ENCODE results near the gene CXCL5. TPM values are rescaled to one million over a fixed set of nuclear protein-coding genes. Genes with fewer than 3 reads are reported as not detected.
"Not testable (repeated sequence)": the region's sequence is repeated elsewhere in the genome, so short reads cannot be mapped to it uniquely, and the experiment has no call there.

CXCL5 gene
- total and polyA plus RNA-seq, 2 experiments from 2014 or later = 7.5 to 7.6 TPM

DNA sequence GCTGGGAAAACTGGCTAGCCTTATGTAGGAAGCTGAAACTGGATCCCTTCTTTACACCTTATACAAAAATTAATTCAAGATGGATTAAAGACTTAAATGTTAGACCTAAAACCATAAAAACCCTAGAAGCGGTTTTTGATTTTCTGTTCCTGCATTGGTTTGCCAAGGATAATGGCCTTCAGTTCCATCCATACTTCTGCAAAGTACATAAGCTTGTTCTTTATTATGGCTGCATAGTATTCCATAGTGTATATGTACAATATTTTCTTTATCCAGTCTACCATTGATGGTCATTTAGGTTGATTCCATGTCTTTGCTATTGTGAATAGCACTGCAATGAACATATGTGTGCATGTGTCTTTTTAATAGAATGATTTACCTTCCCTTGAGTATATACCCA lies 39.4 kb downstream of the CXCL5 start:
- not testable (repeated sequence) for H3K36me3 ChIP-seq (ENCODE audit: insufficient read depth); H3F3A ChIP-seq (replicated peaks; ENCODE audit: low read depth); H3K4me2 ChIP-seq; H4K20me1 ChIP-seq (replicated peaks; ENCODE audit: insufficient read depth); H3K27ac ChIP-seq (ENCODE audit: low read depth); H3K9me2 ChIP-seq (ENCODE audit: insufficient read depth); H3K27ac Mint-ChIP-seq; H3K27me3 ChIP-seq (ENCODE audit: insufficient read depth); H3K4me1 ChIP-seq (ENCODE audit: insufficient read depth); H3K27me3 Mint-ChIP-seq (ENCODE audit: insufficient read depth, low read depth, poor library complexity); H3K79me2 ChIP-seq (replicated peaks; ENCODE audit: insufficient read depth); ATAC-seq; H3K4me3 ChIP-seq; DNase-seq (ENCODE audit: low spot score); H2AFZ ChIP-seq; H3K4me3 Mint-ChIP-seq; H3K4me1 Mint-ChIP-seq
- peaks cover 74% of the 10 kb centered on the region for H3K9me3 Mint-ChIP-seq
- peaks cover 59% of the 10 kb centered on the region for H3K36me3 Mint-ChIP-seq (ENCODE audit: low read depth)

DNA sequence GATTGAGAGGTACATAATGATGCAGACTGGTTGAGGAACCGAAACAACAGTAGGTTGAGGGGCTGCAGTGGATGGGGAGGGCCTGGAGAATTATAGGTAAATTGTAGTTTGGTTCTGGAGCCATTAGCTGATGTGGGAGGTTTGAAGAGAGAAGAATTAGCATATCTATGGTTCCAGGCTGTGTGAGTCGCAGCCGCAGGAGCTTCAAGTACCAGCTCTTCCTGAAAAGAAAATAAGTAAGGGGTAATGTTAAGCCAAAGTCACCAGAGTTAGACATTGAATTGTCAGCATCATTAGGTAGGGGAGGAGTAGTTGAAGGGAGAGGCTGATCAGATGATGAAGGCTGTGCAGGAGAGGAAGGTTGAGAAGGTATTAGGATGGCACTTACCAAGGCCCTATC lies 46.1 kb downstream of the CXCL5 start:
- Histone ChIP-seq H3K36me3 (ENCODE audit: insufficient read depth) (no peaks in the 10 kb centered on the region), H3F3A (replicated peaks; ENCODE audit: low read depth) (no peaks in the 10 kb centered on the region), H4K20me1 (replicated peaks; ENCODE audit: insufficient read depth) (no peaks in the 10 kb centered on the region), H3K4me2 (peak overlapping the region; percentile 25; the same call in 1 of the 2 replicates), H3K27ac (ENCODE audit: low read depth) (no peak overlapping the region), H3K9me2 (ENCODE audit: insufficient read depth) (no peaks in the 10 kb centered on the region), H3K79me2 (replicated peaks; ENCODE audit: insufficient read depth) (no peaks in the 10 kb centered on the region), H2AFZ (no peak overlapping the region), H3K4me3 (no peak overlapping the region), H3K27me3 (ENCODE audit: insufficient read depth) (peaks cover 28% of the 10 kb centered on the region), H3K4me1 (ENCODE audit: insufficient read depth) (peaks cover 39% of the 10 kb centered on the region)
- H3K4me1 Mint-ChIP-seq = peaks cover 47% of the 10 kb centered on the region
- peak; percentile 73 for ATAC-seq
- no peak overlapping the region for H3K27ac Mint-ChIP-seq
- peak; percentile 31 for DNase-seq (ENCODE audit: low spot score)
- H3K9me3 Mint-ChIP-seq = peaks cover 21% of the 10 kb centered on the region
- H3K4me3 Mint-ChIP-seq = no peak overlapping the region
- H3K27me3 Mint-ChIP-seq (ENCODE audit: insufficient read depth, low read depth, poor library complexity) = peaks cover 8% of the 10 kb centered on the region
- peaks cover 10% of the 10 kb centered on the region; the same call in 2 of the 3 replicates for H3K36me3 Mint-ChIP-seq (ENCODE audit: low read depth)
- TF ChIP-seq STAT1 (IDR thresholded peaks at IDR 0.05; ENCODE audit: unreplicated experiment) (no peak), ZNF331 (CRISPR knock-in tag; IDR thresholded peaks at IDR 0.05; ENCODE audit: low read depth) (no peak), EZH2 (IDR thresholded peaks at IDR 0.05; ENCODE audit: low read depth, unreplicated experiment) (no peak), EZH2phosphoT487 (IDR thresholded peaks at IDR 0.05; ENCODE audit: unreplicated experiment) (no peak), NANOG (IDR thresholded peaks at IDR 0.05; ENCODE audit: borderline replicate concordance) (no peak), ZNF114 (CRISPR knock-in tag; IDR thresholded peaks at IDR 0.05) (no peak), CREB1 (CRISPR knock-in tag; IDR thresholded peaks at IDR 0.05; ENCODE audit: low read depth) (no peak), JUNB (IDR thresholded peaks at IDR 0.05; ENCODE audit: unreplicated experiment) (no peak), POLR2AphosphoS5 (IDR thresholded peaks at IDR 0.05; ENCODE audit: low read depth) (no peak)
- TF ChIP-seq, protein P1, sequence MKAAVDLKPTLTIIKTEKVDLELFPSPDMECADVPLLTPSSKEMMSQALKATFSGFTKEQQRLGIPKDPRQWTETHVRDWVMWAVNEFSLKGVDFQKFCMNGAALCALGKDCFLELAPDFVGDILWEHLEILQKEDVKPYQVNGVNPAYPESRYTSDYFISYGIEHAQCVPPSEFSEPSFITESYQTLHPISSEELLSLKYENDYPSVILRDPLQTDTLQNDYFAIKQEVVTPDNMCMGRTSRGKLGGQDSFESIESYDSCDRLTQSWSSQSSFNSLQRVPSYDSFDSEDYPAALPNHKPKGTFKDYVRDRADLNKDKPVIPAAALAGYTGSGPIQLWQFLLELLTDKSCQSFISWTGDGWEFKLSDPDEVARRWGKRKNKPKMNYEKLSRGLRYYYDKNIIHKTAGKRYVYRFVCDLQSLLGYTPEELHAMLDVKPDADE (IDR thresholded peaks at IDR 0.05) = no peak
- TF ChIP-seq, protein P2, sequence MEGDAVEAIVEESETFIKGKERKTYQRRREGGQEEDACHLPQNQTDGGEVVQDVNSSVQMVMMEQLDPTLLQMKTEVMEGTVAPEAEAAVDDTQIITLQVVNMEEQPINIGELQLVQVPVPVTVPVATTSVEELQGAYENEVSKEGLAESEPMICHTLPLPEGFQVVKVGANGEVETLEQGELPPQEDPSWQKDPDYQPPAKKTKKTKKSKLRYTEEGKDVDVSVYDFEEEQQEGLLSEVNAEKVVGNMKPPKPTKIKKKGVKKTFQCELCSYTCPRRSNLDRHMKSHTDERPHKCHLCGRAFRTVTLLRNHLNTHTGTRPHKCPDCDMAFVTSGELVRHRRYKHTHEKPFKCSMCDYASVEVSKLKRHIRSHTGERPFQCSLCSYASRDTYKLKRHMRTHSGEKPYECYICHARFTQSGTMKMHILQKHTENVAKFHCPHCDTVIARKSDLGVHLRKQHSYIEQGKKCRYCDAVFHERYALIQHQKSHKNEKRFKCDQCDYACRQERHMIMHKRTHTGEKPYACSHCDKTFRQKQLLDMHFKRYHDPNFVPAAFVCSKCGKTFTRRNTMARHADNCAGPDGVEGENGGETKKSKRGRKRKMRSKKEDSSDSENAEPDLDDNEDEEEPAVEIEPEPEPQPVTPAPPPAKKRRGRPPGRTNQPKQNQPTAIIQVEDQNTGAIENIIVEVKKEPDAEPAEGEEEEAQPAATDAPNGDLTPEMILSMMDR (conservative IDR thresholded peaks at IDR 0.05; ENCODE audit: low read depth in 2 of 2) = no peak
- TF ChIP-seq, protein P3, sequence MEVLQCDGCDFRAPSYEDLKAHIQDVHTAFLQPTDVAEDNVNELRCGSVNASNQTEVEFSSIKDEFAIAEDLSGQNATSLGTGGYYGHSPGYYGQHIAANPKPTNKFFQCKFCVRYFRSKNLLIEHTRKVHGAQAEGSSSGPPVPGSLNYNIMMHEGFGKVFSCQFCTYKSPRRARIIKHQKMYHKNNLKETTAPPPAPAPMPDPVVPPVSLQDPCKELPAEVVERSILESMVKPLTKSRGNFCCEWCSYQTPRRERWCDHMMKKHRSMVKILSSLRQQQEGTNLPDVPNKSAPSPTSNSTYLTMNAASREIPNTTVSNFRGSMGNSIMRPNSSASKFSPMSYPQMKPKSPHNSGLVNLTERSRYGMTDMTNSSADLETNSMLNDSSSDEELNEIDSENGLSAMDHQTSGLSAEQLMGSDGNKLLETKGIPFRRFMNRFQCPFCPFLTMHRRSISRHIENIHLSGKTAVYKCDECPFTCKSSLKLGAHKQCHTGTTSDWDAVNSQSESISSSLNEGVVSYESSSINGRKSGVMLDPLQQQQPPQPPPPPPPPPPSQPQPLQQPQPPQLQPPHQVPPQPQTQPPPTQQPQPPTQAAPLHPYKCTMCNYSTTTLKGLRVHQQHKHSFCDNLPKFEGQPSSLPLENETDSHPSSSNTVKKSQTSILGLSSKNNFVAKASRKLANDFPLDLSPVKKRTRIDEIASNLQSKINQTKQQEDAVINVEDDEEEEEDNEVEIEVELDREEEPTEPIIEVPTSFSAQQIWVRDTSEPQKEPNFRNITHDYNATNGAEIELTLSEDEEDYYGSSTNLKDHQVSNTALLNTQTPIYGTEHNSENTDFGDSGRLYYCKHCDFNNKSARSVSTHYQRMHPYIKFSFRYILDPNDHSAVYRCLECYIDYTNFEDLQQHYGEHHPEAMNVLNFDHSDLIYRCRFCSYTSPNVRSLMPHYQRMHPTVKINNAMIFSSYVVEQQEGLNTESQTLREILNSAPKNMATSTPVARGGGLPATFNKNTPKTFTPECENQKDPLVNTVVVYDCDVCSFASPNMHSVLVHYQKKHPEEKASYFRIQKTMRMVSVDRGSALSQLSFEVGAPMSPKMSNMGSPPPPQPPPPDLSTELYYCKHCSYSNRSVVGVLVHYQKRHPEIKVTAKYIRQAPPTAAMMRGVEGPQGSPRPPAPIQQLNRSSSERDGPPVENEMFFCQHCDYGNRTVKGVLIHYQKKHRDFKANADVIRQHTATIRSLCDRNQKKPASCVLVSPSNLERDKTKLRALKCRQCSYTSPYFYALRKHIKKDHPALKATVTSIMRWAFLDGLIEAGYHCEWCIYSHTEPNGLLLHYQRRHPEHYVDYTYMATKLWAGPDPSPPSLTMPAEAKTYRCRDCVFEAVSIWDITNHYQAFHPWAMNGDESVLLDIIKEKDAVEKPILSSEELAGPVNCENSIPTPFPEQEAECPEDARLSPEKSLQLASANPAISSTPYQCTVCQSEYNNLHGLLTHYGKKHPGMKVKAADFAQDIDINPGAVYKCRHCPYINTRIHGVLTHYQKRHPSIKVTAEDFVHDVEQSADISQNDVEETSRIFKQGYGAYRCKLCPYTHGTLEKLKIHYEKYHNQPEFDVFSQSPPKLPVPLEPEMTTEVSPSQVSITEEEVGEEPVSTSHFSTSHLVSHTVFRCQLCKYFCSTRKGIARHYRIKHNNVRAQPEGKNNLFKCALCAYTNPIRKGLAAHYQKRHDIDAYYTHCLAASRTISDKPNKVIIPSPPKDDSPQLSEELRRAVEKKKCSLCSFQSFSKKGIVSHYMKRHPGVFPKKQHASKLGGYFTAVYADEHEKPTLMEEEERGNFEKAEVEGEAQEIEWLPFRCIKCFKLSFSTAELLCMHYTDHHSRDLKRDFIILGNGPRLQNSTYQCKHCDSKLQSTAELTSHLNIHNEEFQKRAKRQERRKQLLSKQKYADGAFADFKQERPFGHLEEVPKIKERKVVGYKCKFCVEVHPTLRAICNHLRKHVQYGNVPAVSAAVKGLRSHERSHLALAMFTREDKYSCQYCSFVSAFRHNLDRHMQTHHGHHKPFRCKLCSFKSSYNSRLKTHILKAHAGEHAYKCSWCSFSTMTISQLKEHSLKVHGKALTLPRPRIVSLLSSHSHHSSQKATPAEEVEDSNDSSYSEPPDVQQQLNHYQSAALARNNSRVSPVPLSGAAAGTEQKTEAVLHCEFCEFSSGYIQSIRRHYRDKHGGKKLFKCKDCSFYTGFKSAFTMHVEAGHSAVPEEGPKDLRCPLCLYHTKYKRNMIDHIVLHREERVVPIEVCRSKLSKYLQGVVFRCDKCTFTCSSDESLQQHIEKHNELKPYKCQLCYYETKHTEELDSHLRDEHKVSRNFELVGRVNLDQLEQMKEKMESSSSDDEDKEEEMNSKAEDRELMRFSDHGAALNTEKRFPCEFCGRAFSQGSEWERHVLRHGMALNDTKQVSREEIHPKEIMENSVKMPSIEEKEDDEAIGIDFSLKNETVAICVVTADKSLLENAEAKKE (CRISPR knock-in tag; IDR thresholded peaks at IDR 0.05) = no peak
